Activated CD4-positive, alpha-beta T cell treated with anti-CD3 and anti-CD28 coated beads for 4 hours (primary cell): ENCODE data around the gene ERCC2.

Experiments used
- DNase-seq, 2 donors: peaks; one replicate each; pipeline ENCODE4 v3.0.0-alpha.2; 2020

ERCC2 gene

GRCh38 chr19:45400192-45400591 lies 29.8 kb upstream of the ERCC2 start:
- DNase-seq, result no peak

DNA sequence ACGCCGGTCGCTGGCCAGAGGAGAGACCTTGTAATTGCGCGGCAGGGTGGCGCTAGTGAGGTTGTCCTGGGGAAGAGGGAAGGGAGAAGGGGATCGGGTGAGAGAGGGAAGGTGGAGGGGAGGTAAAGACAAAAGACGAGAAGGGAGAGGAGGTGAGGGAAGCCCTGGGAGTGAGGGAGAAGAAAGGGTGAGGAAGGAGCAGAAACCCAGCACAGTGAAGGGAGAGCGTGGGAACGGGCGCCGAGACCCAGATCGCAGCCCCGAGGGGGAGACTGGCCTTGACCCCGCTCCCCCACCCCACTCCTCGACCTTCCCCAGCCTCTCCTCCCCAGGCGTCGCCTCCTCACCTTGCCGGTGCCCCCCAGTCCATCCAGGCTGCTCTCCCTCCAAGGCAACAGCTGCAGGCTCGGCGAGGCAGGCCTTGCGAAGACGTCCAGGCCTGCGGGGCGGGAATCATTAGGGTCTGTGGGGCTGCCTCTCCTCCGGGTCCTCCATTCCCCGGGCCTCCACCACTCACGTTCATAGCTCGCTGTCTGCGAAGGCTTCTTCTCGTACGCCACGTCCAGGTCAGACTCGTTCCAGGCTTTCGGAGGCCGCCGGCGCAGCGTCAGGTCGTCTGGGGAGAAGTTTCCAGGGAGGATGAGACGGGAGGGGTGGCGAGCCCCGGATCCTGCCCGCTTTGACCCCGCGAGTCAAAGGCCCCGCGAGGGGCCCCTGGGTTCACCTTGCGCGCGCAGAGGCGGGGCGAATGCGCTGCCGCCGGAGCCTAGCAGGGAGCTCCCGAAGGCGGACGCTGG lies 25.6 kb upstream of the ERCC2 start:
- no peak for DNase-seq

DNA sequence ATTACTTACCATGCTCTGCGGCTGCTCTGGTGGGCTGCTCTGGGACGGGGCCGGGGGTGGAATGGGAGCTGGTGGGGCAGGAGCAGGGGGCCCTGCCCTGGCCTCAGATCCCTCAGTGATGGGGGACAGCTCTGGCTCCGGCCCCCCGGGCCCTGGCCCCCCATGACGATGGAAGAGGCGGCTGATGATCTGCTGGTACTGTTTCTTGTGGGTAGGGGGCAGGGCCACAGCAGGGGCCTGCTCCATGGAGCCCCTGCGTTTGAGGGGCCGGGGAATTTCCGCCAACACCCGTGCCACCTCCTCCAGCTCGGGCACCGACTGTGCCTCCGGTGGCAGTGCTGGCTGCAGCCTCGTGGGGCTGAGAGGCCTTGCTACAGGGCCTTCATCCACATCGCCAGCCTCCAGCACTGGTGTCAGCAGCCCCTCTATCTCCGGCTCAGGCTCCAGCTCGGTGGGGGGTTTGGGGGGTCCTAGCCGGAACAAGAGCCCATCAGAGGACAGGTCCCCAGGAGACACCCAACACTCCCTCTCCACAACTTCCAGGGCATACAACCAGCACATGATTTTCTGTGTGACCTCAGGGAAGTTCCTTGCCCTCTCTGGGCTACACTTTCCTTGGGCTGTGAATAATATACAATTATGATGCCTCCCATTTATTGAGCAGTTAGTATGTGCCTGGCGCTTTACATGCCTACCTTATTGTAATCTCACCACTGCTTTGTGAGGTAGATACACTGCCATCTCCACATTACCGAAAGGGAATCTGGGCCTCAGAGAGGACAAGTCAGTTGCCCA lies 21.7 kb upstream of the ERCC2 start:
- DNase-seq, result no peak

- DNase-seq, result no peak
Measured at GRCh38 chr19:45391346-45391745, 21.0 kb upstream of the ERCC2 start.

DNA sequence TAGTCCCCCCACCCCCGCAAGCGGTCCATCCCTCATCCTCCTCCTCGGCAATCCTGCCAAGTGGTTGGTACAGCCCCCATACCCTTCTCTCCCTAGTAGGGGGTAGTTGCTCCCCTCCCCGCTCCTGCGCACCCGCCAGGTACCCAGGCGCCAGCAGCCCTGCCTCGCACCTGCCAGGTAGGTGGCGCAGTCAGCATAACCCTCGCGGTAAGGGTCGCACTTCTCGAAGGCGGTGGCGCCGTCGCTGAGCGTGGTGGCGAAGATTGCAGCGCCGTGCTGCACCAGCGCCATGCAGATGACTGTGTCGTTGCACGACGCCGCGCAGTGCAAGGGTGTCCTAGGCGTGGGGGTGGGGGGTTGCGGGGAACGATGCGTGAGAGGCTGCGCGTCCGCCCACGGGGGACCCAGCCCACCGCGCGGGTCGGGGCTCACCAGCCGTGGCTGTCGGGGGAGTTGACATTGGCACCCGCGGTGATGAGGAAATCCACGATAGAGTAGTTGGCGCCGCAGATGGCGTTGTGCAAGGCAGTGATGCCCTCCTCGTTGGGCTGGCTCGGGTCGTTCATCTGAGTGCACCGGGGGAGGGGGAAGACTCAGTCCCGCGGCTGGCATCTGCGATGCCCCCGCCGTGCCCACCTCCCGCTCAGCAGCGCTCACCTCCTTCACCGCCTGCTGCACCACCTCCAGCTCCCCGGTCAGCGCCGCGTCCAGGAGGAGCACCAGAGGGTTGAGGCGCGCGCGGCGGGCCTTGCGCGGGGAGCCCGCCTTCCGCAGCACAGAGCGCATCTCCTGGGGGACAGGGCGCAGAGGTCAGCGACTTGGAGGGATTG lies 15.2 kb upstream of the ERCC2 start:
- DNase-seq, result no peak

GRCh38 chr19:45382426-45382825 lies 12.1 kb upstream of the ERCC2 start:
- DNase-seq, result no peak

- DNase-seq, result no peak
Measured at GRCh38 chr19:45380107-45380506, 9.7 kb upstream of the ERCC2 start.

- DNase-seq, result no peak
Measured at GRCh38 chr19:45376045-45376724, 5.8 kb upstream of the ERCC2 start.

DNA sequence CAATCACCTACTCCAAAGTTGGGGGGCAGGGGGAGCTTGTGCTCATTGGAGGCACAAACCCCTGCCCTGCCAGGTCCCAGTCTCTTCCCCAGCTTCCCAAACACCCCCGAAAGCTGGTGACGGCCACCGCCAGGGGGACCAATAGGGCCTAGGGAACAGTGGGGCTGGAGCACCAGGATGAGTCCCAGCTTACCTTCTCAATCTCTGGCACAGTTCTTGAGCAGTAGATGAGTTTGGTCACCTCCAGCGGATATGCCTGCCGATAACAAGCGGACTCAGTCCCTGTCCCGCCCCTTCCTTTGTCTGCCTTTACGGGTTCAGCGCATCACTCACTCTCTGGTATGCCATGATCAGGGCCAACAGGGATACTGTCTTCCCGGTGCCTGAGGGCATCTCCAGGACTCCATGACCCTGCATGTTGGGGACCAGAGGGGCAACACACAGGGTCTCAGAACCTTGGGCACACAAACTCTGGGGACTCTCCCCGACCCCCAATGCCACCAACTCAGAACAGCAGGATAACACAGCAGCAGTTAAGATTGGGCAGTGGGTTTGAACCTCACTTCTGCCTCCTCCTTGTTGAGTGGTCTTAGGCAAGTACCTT lies 1.5 kb downstream of the ERCC2 start:
- DNase-seq, result no peak

DNA sequence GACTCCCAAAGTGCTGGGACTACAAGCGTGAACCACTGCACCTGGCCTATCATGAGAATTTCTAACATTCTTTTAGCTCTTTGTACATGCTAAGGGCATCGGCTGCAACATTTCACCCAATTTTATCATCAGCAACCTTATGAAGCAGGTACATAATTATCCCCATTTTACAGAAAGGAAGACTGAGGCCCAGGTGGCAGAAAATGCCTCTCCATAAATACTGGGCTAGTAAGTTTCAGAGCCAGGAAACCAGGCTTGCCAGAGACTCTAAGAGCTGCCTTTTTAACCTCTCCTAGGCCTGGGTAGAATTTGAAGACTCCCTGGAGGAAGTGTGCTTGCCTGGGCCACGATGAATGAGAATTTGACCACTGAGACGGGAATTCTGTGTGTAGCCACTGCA lies 2.2 kb downstream of the ERCC2 start:
- no peak for DNase-seq

DNA sequence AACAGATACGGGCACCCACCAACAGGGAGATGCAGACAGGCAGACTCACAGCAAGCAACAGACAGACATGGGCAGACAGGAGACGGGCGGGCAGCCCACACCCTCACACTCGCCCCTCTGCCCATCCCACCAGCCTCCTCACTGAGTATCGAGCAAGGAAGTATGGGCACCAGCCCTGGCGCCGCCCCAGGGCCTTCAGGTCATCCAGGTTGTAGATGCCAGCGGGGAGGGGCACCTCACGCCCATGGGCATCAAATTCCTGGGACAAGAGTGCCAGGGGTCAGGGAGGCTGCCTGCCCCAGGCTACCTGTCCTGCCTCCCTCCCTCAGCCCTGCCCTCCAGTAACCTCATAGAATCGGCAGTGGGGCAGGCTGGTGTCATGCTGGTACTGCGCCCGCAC lies 5.7 kb downstream of the ERCC2 start:
- no peak for DNase-seq

- DNase-seq, result no peak
Measured at GRCh38 chr19:45363861-45364459, 6.4 kb downstream of the ERCC2 start.

GRCh38 chr19:45362291-45362690 lies 8.1 kb downstream of the ERCC2 start:
- DNase-seq, result no peak

DNA sequence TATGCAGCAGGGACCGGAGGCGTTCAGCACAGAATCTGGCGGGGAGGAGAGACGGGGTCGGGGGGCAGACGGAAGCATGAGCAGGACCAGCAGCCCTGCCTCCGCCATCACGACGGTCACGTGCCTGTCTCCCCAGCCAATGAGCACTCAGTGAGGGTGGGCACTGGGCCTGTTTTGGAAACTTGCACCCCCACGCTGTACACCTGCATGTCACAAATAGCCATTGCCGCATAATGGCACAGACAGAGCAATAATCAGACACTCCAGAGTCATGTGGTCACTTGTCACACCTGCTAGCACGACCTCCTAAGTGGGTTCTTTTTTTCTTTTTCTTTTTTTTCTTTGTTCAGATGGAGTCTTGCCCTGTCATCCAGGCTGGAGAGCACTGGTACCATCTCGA lies 8.8 kb downstream of the ERCC2 start:
- DNase-seq, result no peak

DNA sequence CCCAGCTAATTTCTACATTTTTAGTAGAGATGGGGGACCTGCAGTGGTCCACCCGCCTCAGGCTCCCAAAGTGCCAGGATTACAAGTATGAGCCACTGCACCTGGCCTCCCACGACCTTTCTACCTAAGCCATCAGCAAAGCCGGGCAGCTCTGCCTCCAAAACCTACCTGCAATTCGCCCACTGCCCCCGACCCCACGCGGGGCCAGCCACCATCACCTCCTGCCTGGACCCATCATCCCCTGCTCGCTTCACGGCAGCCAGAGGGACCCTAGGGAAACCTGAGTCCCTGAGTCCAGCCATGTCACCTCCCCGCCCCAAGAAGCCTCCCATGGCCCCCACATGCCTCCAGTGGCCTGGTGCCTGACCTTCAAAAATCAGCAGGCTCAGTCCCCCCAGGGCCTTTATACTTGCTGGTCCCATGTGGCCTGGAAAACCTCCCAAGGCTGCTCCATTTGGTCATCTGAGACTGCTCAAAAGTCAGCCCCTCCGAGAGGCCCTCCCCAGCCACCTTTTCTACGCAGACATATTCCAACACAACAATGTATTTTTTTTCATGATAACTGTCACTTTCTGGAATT lies 12.1 kb downstream of the ERCC2 start:
- DNase-seq, result no peak

DNA sequence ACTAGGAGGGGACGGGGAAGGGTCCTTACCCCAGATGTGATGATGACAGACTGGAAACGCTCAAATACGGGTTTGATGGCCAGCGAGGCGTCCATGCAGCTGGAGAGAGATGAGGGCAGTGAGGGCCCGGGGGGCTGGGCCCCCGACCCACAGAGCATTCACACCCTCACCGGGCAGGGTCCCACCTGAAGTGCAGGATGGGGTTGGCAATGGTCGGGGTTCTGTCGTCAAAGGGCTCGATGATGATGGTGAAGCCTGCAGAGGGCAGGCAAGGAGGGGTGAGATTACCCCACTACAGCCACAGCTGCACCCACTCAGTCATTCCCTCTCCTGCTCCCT lies 13.0 kb downstream of the ERCC2 start:
- DNase-seq, result no peak

- DNase-seq, result no peak
Measured at GRCh38 chr19:45356760-45357444, 13.5 kb downstream of the ERCC2 start.

- DNase-seq, result no peak
Measured at GRCh38 chr19:45355910-45356309, 14.5 kb downstream of the ERCC2 start.

- DNase-seq, result no peak
Measured at GRCh38 chr19:45355402-45355801, 15.0 kb downstream of the ERCC2 start.

DNA sequence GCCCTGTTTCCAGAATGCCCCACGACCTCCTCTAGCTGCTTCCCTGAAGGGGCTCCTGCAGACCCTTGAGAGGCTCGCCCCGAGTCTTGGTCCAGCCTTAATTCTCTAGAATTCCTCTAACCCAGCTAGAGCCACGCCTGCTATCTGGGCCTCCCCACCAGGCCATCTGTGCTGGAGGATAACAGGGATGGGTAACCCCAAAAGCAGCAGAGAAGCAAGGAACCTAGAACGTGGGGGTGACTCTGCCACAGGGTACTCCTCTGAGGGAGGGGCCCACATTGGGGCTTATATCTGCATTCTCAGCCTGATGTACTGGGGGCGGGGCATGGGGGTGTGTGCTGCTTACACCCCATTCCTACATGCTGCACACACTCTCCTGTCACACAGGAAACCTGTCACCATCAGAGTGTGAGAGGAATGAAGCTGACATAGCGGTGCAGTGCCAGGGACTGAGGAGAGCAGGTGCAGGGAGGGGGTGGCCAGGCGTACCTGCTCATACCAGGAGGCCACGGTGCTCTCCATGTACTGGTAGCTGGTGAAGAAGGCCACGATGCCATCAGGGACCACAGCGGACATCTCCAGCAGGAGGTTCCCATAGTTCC lies 16.0 kb downstream of the ERCC2 start:
- DNase-seq, result no peak
